Amygdala (tissue), 56 donors: ENCODE measurements around the gene RRAS.

ENCODE experiments used
- DNase-seq, 56 donors: peaks; one replicate each; lab custom pipeline; 2025; lab: John Stamatoyannopoulos, UW

The RRAS gene

GRCh38 chr19:49587227-49587626 is 52.7 kb downstream of the RRAS start:
- DNase-seq, result no peak
